GM12892 (cell line): Measurements from ENCODE around the gene SEPTIN7.

Source experiments
- POLR2A ChIP-seq: IDR thresholded peaks from 2 replicates; pipeline ENCODE4 v1.6.1; 2011; ENCODE audit warnings: low read depth, low read length, control low read depth
- POLR2AphosphoS5 ChIP-seq: IDR thresholded peaks from 2 replicates; pipeline ENCODE4 v1.6.1; 2011; ENCODE audit warnings: low read depth, low read length, control low read depth
- TAF1 ChIP-seq: IDR thresholded peaks from 2 replicates; pipeline ENCODE4 v1.6.1; 2011; ENCODE audit warnings: low read depth, mild to moderate bottlenecking, control low read depth, low read length, borderline replicate concordance

- TF ChIP-seq POLR2AphosphoS5, result no peak
- TF ChIP-seq POLR2A, result no peak
- TF ChIP-seq TAF1, result no peak
These were observed 49.1 kb downstream of the SEPTIN7 start for GRCh38 chr7:35849954-35850353.
